ENCODE results near the gene TXNL1. TPM values are rescaled to one million over a fixed set of nuclear protein-coding genes. Genes with fewer than 3 reads are reported as not detected.
A peak's percentile ranks its signal among the peaks of the same experiment; 100 is the strongest.

The TXNL1 gene
- total RNA-seq, 6 donors from 2014 or later, result 6.9 to 53.4 (median 41.1) TPM

- ATAC-seq (ENCODE audit: low FRiP score in 2 of 2) (no peak), DNase-seq (no peak)
- H3K27ac ChIP-seq, result no peak overlapping the region
- H3K4me1 ChIP-seq, result peaks cover 2 to 7% (median 5%) of the 10 kb centered on the region in 4 donors
- H3K4me3 ChIP-seq, result no peak overlapping the region
- H3K9me3 ChIP-seq, result no peaks in the 10 kb centered on the region
- H3K36me3 ChIP-seq, result no peaks in the 10 kb centered on the region
- TF ChIP-seq POLR2A (IDR thresholded peaks at IDR 0.05), result no peak
- TF ChIP-seq POLR2AphosphoS5 (IDR thresholded peaks at IDR 0.05), result no peak
- TF ChIP-seq EP300 (IDR thresholded peaks at IDR 0.05), result no peak
- TF ChIP-seq, protein P1, sequence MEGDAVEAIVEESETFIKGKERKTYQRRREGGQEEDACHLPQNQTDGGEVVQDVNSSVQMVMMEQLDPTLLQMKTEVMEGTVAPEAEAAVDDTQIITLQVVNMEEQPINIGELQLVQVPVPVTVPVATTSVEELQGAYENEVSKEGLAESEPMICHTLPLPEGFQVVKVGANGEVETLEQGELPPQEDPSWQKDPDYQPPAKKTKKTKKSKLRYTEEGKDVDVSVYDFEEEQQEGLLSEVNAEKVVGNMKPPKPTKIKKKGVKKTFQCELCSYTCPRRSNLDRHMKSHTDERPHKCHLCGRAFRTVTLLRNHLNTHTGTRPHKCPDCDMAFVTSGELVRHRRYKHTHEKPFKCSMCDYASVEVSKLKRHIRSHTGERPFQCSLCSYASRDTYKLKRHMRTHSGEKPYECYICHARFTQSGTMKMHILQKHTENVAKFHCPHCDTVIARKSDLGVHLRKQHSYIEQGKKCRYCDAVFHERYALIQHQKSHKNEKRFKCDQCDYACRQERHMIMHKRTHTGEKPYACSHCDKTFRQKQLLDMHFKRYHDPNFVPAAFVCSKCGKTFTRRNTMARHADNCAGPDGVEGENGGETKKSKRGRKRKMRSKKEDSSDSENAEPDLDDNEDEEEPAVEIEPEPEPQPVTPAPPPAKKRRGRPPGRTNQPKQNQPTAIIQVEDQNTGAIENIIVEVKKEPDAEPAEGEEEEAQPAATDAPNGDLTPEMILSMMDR (IDR thresholded peaks at IDR 0.05), result no peak
- H3K27me3 ChIP-seq, result no peaks in the 10 kb centered on the region
Observed at GRCh38 chr18:56647071-56647470, 8.7 kb upstream of the TXNL1 start.

- H3K36me3 ChIP-seq, result no peaks in the 10 kb centered on the region
- 62% methylated on average over 5 of the region's 5 CpGs for WGBS, 2 donors
- no peak for TF ChIP-seq POLR2AphosphoS5 (IDR thresholded peaks at IDR 0.05)
- TF ChIP-seq, protein P1 (IDR thresholded peaks at IDR 0.05), result peak in 2 of 6 experiments; percentile 26 to 27
- H3K4me3 ChIP-seq, result no peak overlapping the region
- no peak overlapping the region for H3K27ac ChIP-seq
- ATAC-seq (ENCODE audit: low FRiP score in 2 of 2) (no peak), DNase-seq (no peak)
- H3K9me3 ChIP-seq, result no peaks in the 10 kb centered on the region
- H3K27me3 ChIP-seq, result no peaks in the 10 kb centered on the region
- H3K4me1 ChIP-seq, result no peaks in the 10 kb centered on the region
Observed at GRCh38 chr18:56645415-56646016, 7.1 kb upstream of the TXNL1 start.

GRCh38 chr18:56643381-56643780, 5.0 kb upstream of the TXNL1 start:
- no peaks in the 10 kb centered on the region for H3K27me3 ChIP-seq
- DNase-seq (no peak), ATAC-seq (ENCODE audit: low FRiP score in 2 of 2) (no peak)
- H3K9me3 ChIP-seq, result no peaks in the 10 kb centered on the region
- no peak for TF ChIP-seq POLR2A (IDR thresholded peaks at IDR 0.05)
- no peak for TF ChIP-seq EP300 (IDR thresholded peaks at IDR 0.05)
- TF ChIP-seq POLR2AphosphoS5 (IDR thresholded peaks at IDR 0.05), result no peak
- TF ChIP-seq, protein P1 (IDR thresholded peaks at IDR 0.05), result no peak
- H3K4me1 ChIP-seq, result peaks cover 0 to 6% (median 4%) of the 10 kb centered on the region in 4 donors
- H3K27ac ChIP-seq, result no peak overlapping the region
- no peak overlapping the region for H3K4me3 ChIP-seq
- H3K36me3 ChIP-seq, result no peaks in the 10 kb centered on the region
- 90 to 94% methylated on average over 3 of the region's 3 CpGs for WGBS, 2 donors

GRCh38 chr18:56641714-56642337, 3.4 kb upstream of the TXNL1 start:
- DNase-seq (peak in 1 of 2 donors; percentile 27), ATAC-seq (ENCODE audit: low FRiP score in 2 of 2) (no peak)
- no peak overlapping the region for H3K27ac ChIP-seq
- H3K9me3 ChIP-seq, result no peaks in the 10 kb centered on the region
- no peak for TF ChIP-seq POLR2AphosphoS5 (IDR thresholded peaks at IDR 0.05)
- TF ChIP-seq POLR2A (IDR thresholded peaks at IDR 0.05), result no peak
- TF ChIP-seq, protein P1 (IDR thresholded peaks at IDR 0.05), result no peak
- TF ChIP-seq EP300 (IDR thresholded peaks at IDR 0.05), result no peak
- H3K36me3 ChIP-seq, result no peaks in the 10 kb centered on the region
- H3K27me3 ChIP-seq, result no peaks in the 10 kb centered on the region
- H3K4me3 ChIP-seq, result no peak overlapping the region
- 84 to 90% methylated on average over 8 of the region's 8 CpGs for WGBS, 2 donors
- H3K4me1 ChIP-seq, result peaks cover 0 to 13% (median 6%) of the 10 kb centered on the region in 4 donors

DNA sequence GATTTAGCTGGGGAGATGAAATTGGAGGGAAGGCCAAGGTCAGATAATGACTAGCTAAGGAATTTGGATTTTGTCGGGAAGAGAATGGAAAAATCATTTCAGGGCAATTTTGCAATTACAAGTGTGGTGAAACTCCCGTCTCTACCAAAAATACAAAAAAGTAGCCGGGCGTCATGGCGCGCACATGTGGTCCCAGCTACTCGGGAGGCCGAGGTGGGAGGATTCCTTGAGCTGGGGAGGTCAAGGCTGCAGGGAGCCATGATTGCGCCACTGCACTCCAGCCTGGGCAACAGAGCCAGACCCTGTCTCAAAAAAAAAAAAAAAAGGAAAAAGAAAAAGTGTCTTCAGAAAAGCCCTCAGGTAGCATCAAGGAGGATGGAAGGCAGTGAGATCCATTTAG, 1.2 kb upstream of the TXNL1 start:
- Histone ChIP-seq H3K4me1 (peaks cover 8 to 35% (median 21%) of the 10 kb centered on the region in 4 donors), H3K27me3 (no peaks in the 10 kb centered on the region), H3K27ac (peak overlapping the region in 1 of 4 donors; percentile 97), H3K4me3 (peak overlapping the region in 1 of 4 donors; percentile 65), H3K36me3 (peaks cover 0 to 4% (median 0%) of the 10 kb centered on the region in 4 donors), H3K9me3 (no peaks in the 10 kb centered on the region)
- TF ChIP-seq POLR2AphosphoS5 (IDR thresholded peaks at IDR 0.05) (no peak), POLR2A (IDR thresholded peaks at IDR 0.05) (no peak), EP300 (IDR thresholded peaks at IDR 0.05) (no peak)
- TF ChIP-seq, protein P1 (IDR thresholded peaks at IDR 0.05), result no peak
- DNase-seq (peak in 1 of 2 donors; percentile 10), ATAC-seq (ENCODE audit: low FRiP score in 2 of 2) (no peak)
- 86 to 99% methylated on average over 9 of the region's 9 CpGs for WGBS, 2 donors

Measured in upper lobe of left lung (tissue), 6 donors.